ENCODE results near the gene KDM2A.

GRCh38 chr11:67282876-67283371 lies 163.9 kb downstream of the KDM2A start:
- no peak for TF ChIP-seq CTCF (IDR thresholded peaks at IDR 0.05 in 4 of 5, conservative IDR thresholded peaks at IDR 0.05 in 1 of 5)
- TF ChIP-seq POLR2A (IDR thresholded peaks at IDR 0.05), result no peak

All from gastrocnemius medialis (tissue), 4 donors.